Upper lobe of left lung (tissue), 4 donors: ENCODE results near the gene CXXC4.
A peak's percentile ranks its signal among the peaks of the same experiment; 100 is the strongest.

Source experiments
- EP300 ChIP-seq, 4 donors: sonication (generic); formaldehyde crosslinking; IDR thresholded peaks; one replicate each; pipeline ENCODE4 v1.5.1; 2017; ENCODE audit warnings: antibody characterized with exemption in 4 of 4, control low read depth in 2 of 4
- POLR2A ChIP-seq, 4 donors: fragments of 450-650 bp; IDR thresholded peaks; one replicate each; pipeline ENCODE4 v1.5.1; 2016 to 2017; ENCODE audit warnings: antibody characterized with exemption in 4 of 4, mild to moderate bottlenecking in 2 of 4
- POLR2AphosphoS5 ChIP-seq, 2 donors: sonication (generic); formaldehyde crosslinking; IDR thresholded peaks; one replicate each; pipeline ENCODE4 v1.5.1; 2017; ENCODE audit warnings: antibody characterized with exemption in 2 of 2
- TF ChIP-seq, protein P1 (sequence below), 6 experiments: fragments of 450-650 bp in 4 of 6; fragments of 200-600 bp in 2 of 6; sonication (generic) in 2 of 6; IDR thresholded peaks; one replicate each; pipeline ENCODE4 v1.5.1; 2016 to 2019; ENCODE audit warnings: antibody characterized with exemption in 6 of 6

DNA sequence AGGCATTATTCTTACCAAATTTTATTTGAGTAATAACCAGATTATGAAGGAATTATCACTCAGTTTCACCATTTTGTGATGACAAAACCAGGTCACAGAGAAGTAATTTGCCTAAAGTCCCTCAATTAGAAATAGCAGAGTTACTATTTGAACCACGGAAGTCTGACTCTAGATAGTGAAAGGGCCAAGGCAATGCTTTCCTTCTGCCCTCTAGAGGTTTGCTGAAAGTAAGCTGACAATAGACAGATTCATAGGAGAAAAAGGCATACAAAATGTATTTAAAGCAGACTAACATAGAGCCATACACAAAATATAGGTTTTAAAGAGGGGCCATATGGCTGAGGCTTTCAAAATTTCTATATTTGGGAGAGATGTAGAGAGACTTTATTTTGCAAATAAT is 43.1 kb downstream of the CXXC4 start:
- TF ChIP-seq POLR2A (IDR thresholded peaks at IDR 0.05) (no peak), POLR2AphosphoS5 (IDR thresholded peaks at IDR 0.05) (no peak), EP300 (IDR thresholded peaks at IDR 0.05) (no peak)
- TF ChIP-seq, protein P1, sequence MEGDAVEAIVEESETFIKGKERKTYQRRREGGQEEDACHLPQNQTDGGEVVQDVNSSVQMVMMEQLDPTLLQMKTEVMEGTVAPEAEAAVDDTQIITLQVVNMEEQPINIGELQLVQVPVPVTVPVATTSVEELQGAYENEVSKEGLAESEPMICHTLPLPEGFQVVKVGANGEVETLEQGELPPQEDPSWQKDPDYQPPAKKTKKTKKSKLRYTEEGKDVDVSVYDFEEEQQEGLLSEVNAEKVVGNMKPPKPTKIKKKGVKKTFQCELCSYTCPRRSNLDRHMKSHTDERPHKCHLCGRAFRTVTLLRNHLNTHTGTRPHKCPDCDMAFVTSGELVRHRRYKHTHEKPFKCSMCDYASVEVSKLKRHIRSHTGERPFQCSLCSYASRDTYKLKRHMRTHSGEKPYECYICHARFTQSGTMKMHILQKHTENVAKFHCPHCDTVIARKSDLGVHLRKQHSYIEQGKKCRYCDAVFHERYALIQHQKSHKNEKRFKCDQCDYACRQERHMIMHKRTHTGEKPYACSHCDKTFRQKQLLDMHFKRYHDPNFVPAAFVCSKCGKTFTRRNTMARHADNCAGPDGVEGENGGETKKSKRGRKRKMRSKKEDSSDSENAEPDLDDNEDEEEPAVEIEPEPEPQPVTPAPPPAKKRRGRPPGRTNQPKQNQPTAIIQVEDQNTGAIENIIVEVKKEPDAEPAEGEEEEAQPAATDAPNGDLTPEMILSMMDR (IDR thresholded peaks at IDR 0.05), result peak in 1 of 6 experiments; percentile 8
